BE2C (cell line): ENCODE measurements around the gene NOP9.

Experiments used
- DNase-seq: peaks from one replicate; pipeline ENCODE4 v3.0.0-alpha.2; 2020
- H3K27me3 ChIP-seq: fragments of 250-450 bp; sonication (Bioruptor Pico); 2 replicates; pipeline ENCODE4 v1.5.1; 2020; ENCODE audit warnings: mild to moderate bottlenecking
- H3K36me3 ChIP-seq: fragments of 250-450 bp; sonication (Bioruptor Pico); 2 replicates; pipeline ENCODE4 v1.5.1; 2020; ENCODE audit warnings: mild to moderate bottlenecking
- H3K4me1 ChIP-seq: fragments of 250-450 bp; sonication (Bioruptor Pico); 2 replicates; pipeline ENCODE4 v1.5.1; 2020
- H3K4me3 ChIP-seq: 2 replicates; pipeline ENCODE4 v1.5.1; 2011; ENCODE audit warnings: low read depth, low read length
- H3K9me3 ChIP-seq: fragments of 250-450 bp; sonication (Bioruptor Pico); 2 replicates; pipeline ENCODE4 v1.5.1; 2020
- TF ChIP-seq, protein P1 (sequence below): IDR thresholded peaks from 2 replicates; pipeline ENCODE4 v1.5.1; 2012; ENCODE audit warnings: mild to moderate bottlenecking, low read depth, low read length

Gene NOP9

DNA sequence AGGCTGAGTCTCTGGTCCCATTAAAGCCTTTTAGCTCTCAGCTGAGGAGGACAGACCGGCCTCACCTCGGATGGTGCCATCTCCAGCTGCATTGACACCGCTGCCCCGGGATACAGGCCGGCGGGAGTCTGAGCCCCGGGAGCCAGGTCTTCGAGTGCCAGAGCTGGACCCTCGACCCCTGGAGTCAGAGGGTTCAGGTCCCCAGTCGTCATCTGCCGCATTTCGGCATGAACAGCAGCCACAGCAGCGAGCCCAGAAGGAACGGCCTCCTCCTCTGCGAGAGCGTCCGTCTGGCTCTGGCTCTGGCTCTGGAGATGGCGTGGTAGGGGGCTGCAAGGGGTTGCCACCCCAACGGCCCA lies 37.7 kb upstream of the NOP9 start:
- no peak for DNase-seq
- TF ChIP-seq, protein P1, sequence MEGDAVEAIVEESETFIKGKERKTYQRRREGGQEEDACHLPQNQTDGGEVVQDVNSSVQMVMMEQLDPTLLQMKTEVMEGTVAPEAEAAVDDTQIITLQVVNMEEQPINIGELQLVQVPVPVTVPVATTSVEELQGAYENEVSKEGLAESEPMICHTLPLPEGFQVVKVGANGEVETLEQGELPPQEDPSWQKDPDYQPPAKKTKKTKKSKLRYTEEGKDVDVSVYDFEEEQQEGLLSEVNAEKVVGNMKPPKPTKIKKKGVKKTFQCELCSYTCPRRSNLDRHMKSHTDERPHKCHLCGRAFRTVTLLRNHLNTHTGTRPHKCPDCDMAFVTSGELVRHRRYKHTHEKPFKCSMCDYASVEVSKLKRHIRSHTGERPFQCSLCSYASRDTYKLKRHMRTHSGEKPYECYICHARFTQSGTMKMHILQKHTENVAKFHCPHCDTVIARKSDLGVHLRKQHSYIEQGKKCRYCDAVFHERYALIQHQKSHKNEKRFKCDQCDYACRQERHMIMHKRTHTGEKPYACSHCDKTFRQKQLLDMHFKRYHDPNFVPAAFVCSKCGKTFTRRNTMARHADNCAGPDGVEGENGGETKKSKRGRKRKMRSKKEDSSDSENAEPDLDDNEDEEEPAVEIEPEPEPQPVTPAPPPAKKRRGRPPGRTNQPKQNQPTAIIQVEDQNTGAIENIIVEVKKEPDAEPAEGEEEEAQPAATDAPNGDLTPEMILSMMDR: no peak
- Histone ChIP-seq H3K36me3 (no peaks in the 10 kb centered on the region), H3K27me3 (no peaks in the 10 kb centered on the region), H3K9me3 (no peaks in the 10 kb centered on the region), H3K4me3 (no peak overlapping the region), H3K4me1 (no peaks in the 10 kb centered on the region)

DNA sequence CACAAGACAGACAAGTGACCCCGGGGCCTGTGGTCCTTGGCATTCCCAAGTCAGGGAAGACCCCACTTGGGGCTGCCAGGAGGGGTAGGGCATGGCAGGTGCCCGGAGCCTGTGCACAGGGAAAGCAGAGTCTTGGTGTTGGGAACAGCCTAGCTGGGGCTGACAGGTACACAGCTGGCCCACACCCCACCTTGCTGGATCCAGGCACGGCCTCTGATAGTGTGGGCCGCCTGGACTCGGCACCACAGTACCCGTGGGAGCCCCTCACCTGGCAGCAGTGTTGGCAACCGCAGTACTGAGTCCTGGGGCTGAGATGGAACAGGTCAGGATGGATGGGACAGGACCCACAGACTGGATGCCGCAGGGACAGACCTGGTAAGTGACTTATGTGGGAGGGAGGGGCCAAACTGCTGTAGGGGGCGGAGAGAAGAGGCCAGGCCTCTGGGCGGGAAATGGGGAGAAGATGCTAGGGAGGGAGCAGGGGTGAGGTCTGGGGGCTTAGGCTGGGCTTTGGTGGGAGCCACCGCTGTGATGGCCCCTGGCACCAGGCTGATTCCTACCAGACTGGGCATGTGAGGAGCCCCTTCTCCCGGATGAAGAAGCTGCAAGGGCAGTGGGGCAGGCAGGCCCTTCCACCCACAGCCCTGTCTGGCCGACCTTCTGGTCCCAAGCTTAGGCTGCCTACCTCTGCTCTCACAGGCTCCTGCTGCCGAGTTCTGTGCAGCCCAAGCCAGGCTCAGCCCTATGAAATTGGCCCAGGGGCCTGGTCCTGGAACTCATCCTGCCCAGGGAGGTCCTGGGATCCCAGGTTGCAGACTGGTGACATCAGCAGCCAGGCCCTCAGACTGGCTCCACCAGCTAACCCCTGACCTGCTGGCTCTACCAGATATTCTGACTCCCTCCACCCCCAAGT lies 36.6 kb upstream of the NOP9 start, which contains the start of gene TGM1:
Gene TGM1 (minus strand): TSS at position 357 of the 913 bp plus-strand sequence. CDS start 825 bp downstream, outside the sequence.
- Histone ChIP-seq H3K36me3 (no peaks in the 10 kb centered on the region), H3K4me1 (no peaks in the 10 kb centered on the region), H3K9me3 (no peaks in the 10 kb centered on the region), H3K27me3 (no peaks in the 10 kb centered on the region), H3K4me3 (no peak within 1 kb of the TSS)
- no peak for DNase-seq
- TF ChIP-seq, protein P1: no peak

DNA sequence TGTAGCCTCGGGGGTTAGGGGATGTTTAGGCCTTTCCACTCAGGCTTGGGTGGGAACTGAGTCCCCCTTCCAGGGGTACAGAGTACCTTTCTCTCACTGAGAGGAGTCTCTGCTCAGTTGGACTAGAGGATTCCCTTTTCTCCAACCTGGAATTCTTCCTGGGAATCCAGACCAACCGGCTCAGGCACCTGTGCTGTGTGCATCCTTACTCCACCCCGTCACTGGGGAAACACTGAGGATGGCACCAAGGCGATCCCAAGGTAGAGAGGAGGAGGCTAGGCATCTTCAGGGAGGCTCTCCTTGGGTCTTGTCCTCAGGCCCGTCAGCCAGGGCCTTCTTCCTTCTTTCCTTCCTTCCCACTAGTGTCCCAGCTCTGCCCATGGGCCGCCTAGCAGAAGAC lies 35.8 kb upstream of the NOP9 start:
- TF ChIP-seq, protein P1: no peak
- Histone ChIP-seq H3K36me3 (no peaks in the 10 kb centered on the region), H3K9me3 (no peaks in the 10 kb centered on the region), H3K4me3 (no peak overlapping the region), H3K27me3 (no peaks in the 10 kb centered on the region), H3K4me1 (no peaks in the 10 kb centered on the region)
- no peak for DNase-seq

DNA sequence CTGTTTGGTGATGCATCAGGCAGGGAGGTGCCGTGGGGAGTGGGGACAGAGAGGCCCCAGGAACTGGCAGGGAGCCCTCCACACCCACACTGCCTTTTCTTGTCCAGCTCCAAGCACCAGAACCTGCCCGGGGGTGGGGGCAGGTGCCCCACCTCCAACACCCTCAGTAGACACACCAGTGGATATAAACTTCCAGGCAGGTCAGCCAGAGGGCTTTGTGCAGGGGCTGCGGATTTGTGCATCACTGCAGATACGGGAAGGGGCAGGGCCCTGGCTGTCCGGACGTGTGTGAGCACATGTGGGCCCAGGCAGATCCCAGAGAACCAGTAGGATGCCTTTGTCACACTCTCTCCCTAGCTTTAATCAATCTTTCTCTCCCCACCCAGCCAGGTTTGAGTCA lies 35.4 kb upstream of the NOP9 start:
- no peak for DNase-seq
- H3K9me3 ChIP-seq: no peaks in the 10 kb centered on the region
- H3K27me3 ChIP-seq: no peaks in the 10 kb centered on the region
- no peaks in the 10 kb centered on the region for H3K4me1 ChIP-seq
- no peak overlapping the region for H3K4me3 ChIP-seq
- H3K36me3 ChIP-seq: no peaks in the 10 kb centered on the region
- TF ChIP-seq, protein P1: no peak

DNA sequence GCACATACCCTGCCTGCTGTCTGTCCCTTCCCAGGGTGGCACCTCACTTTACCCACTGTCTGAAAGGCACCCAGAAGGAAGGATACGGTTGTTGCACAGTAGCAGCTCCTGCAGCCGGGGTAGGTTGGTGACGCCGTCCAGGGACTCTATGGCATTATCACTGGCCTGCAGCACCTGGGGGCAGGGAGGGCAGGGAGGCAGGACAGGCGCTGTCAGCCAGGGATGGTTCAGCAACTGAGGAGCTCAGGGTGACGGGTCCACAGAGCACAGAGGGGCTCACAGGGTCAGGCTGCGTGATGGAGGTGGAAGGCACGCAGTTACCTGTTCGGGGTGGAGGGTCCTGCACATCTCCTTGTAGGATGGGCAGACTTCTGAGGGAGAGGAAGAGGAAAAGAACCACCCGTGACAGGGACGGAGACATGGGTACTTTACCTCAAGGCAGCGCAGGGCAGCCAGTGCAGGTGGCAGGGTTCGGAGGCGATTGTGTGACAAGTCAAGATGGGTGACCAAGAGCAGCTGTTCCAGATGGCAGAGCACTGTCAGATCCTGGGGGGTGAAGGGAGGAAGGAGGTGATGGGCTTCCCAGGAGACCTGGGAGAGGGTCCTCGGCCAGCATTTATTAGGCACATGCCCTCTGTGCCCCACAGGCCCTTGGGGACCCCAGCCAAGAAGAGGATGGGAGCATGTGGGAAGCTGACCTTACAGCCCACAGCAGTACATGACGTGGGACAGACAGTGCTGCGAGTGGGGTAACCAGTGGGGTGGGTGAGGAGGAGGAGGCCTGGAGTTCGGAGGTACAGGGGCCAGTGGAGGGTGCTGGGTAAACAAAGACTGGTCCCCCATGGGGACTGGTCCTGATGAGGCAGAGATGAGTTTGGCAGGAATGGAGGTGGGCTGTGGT lies 33.1 kb upstream of the NOP9 start:
- no peak overlapping the region for H3K4me3 ChIP-seq
- TF ChIP-seq, protein P1: no peak
- no peaks in the 10 kb centered on the region for H3K27me3 ChIP-seq

DNA sequence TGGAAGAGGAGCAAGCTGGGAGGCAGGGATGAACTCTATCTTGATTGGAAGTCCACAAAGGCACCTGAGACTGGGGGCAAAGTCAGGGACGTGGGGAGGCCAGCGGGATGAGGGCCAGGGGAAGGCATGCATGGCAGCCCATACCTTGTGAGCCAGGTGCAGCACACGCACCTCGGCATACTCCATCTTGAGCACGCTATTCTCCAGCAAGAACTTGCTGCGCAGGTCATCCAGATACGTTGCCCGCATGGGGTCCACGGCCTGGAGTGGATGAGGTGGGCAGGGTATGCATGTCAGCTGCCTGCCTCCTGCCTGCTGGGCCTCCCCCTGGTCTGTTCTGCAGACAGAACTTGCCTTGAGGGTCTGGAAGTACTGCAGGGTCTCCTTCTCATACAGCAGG lies 32.1 kb upstream of the NOP9 start:
- Histone ChIP-seq H3K4me3 (no peak overlapping the region), H3K9me3 (no peaks in the 10 kb centered on the region), H3K36me3 (no peaks in the 10 kb centered on the region), H3K27me3 (no peaks in the 10 kb centered on the region), H3K4me1 (no peaks in the 10 kb centered on the region)
- TF ChIP-seq, protein P1: no peak
- DNase-seq: no peak

More for the DNA sequence above, 33.1 kb upstream of the NOP9 start:
- Histone ChIP-seq H3K4me1 (no peaks in the 10 kb centered on the region), H3K9me3 (no peaks in the 10 kb centered on the region), H3K36me3 (no peaks in the 10 kb centered on the region)
- no peak for DNase-seq
